SK-N-SH (cell line): ENCODE results near the gene NCAPG.
"Not testable (repeated sequence)": the region's sequence is repeated elsewhere in the genome, so short reads cannot be mapped to it uniquely, and the experiment has no call there.

Experiments
- FOXJ3 ChIP-seq: sonication (generic); formaldehyde crosslinking; IDR thresholded peaks from 2 replicates; pipeline ENCODE4 v1.5.1; 2020; ENCODE audit warnings: mild to moderate bottlenecking, missing genetic modification reagents
- FOXM1 ChIP-seq: IDR thresholded peaks from 2 replicates; pipeline ENCODE4 v1.4.0; 2012; ENCODE audit warnings: low read depth, mild to moderate bottlenecking
- GABPA ChIP-seq: IDR thresholded peaks from 2 replicates; pipeline ENCODE4 v1.4.0; 2012; ENCODE audit warnings: low read depth, mild to moderate bottlenecking
- JUND ChIP-seq: IDR thresholded peaks from 2 replicates; pipeline ENCODE4 v1.4.0; 2012
- NRF1 ChIP-seq: IDR thresholded peaks from 2 replicates; pipeline ENCODE4 v1.6.1; 2012; ENCODE audit warnings: low read depth, mild to moderate bottlenecking, low read length
- POLR2AphosphoS5 ChIP-seq: IDR thresholded peaks from 2 replicates; pipeline ENCODE4 v1.6.1; 2012; ENCODE audit warnings: low read depth, low read length
- RXRA ChIP-seq: IDR thresholded peaks from 2 replicates; pipeline ENCODE4 v1.4.0; 2012; ENCODE audit warnings: low read depth, mild to moderate bottlenecking, borderline replicate concordance
- USF2 ChIP-seq: fragments of 150-350 bp; IDR thresholded peaks from 2 replicates; pipeline ENCODE4 v1.6.1; 2017; ENCODE audit warnings: antibody characterized with exemption, low read length, low read depth, borderline replicate concordance
- YY1 ChIP-seq: IDR thresholded peaks from 2 replicates; pipeline ENCODE4 v1.4.0; 2012; ENCODE audit warnings: low read depth, mild to moderate bottlenecking
- TF ChIP-seq, protein P1 (sequence below): fragments of 200-600 bp; sonication (generic); IDR thresholded peaks from 2 replicates; pipeline ENCODE4 v1.6.1; 2017; ENCODE audit warnings: antibody characterized with exemption, mild to moderate bottlenecking, moderate library complexity
- TF ChIP-seq, protein P2 (sequence below): IDR thresholded peaks from 2 replicates; pipeline ENCODE4 v1.6.1; 2012; ENCODE audit warnings: mild to moderate bottlenecking, low read depth, low read length, moderate library complexity

DNA sequence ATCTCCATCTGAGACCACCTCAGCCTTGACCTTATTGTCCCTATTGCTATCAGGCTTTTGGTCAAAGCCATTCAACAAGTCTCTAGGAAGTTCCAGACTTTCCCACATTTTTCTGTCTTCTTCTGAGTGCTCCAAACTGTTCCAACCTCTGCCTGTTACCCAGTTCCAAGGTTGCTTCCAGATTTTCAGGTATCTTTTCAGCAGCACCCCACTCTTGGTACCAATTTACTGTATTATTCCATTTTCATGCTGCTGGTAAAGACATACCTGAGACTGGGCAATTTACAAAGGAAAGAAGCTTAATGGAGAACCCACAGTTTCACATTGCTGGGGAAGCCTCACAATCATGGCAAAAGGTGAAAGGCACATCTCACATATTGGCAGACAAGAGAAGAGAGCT, 51.1 kb downstream of the NCAPG start:
- TF ChIP-seq, protein P1, sequence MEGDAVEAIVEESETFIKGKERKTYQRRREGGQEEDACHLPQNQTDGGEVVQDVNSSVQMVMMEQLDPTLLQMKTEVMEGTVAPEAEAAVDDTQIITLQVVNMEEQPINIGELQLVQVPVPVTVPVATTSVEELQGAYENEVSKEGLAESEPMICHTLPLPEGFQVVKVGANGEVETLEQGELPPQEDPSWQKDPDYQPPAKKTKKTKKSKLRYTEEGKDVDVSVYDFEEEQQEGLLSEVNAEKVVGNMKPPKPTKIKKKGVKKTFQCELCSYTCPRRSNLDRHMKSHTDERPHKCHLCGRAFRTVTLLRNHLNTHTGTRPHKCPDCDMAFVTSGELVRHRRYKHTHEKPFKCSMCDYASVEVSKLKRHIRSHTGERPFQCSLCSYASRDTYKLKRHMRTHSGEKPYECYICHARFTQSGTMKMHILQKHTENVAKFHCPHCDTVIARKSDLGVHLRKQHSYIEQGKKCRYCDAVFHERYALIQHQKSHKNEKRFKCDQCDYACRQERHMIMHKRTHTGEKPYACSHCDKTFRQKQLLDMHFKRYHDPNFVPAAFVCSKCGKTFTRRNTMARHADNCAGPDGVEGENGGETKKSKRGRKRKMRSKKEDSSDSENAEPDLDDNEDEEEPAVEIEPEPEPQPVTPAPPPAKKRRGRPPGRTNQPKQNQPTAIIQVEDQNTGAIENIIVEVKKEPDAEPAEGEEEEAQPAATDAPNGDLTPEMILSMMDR, result not testable (repeated sequence)
- not testable (repeated sequence) for TF ChIP-seq FOXJ3 (CRISPR knock-in tag); RXRA; FOXM1; USF2; GABPA; POLR2AphosphoS5; JUND; NRF1; YY1
- TF ChIP-seq, protein P2, sequence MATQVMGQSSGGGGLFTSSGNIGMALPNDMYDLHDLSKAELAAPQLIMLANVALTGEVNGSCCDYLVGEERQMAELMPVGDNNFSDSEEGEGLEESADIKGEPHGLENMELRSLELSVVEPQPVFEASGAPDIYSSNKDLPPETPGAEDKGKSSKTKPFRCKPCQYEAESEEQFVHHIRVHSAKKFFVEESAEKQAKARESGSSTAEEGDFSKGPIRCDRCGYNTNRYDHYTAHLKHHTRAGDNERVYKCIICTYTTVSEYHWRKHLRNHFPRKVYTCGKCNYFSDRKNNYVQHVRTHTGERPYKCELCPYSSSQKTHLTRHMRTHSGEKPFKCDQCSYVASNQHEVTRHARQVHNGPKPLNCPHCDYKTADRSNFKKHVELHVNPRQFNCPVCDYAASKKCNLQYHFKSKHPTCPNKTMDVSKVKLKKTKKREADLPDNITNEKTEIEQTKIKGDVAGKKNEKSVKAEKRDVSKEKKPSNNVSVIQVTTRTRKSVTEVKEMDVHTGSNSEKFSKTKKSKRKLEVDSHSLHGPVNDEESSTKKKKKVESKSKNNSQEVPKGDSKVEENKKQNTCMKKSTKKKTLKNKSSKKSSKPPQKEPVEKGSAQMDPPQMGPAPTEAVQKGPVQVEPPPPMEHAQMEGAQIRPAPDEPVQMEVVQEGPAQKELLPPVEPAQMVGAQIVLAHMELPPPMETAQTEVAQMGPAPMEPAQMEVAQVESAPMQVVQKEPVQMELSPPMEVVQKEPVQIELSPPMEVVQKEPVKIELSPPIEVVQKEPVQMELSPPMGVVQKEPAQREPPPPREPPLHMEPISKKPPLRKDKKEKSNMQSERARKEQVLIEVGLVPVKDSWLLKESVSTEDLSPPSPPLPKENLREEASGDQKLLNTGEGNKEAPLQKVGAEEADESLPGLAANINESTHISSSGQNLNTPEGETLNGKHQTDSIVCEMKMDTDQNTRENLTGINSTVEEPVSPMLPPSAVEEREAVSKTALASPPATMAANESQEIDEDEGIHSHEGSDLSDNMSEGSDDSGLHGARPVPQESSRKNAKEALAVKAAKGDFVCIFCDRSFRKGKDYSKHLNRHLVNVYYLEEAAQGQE, result not testable (repeated sequence)
